Neuronal stem cell (in vitro differentiated cells): ENCODE measurements around the gene BTBD9.

ENCODE experiments used
- DNase-seq: peaks from one replicate; pipeline ENCODE4 v3.0.0-alpha.2; 2013; ENCODE audit warnings: low spot score
- H2AFZ ChIP-seq: one replicate; pipeline ENCODE4 v1.6.1; 2013; ENCODE audit warnings: mild to moderate bottlenecking, low read length, inconsistent platforms
- H2AK5ac ChIP-seq: 2 replicates; pipeline ENCODE4 v1.6.1; 2013; ENCODE audit warnings: low read depth, mild to moderate bottlenecking, inconsistent platforms, low read length, moderate library complexity, mixed read lengths
- H2BK120ac ChIP-seq: 2 replicates; pipeline ENCODE4 v1.6.1; 2013; ENCODE audit warnings: low read depth, mild to moderate bottlenecking, inconsistent platforms, low read length, moderate library complexity, mixed read lengths
- H2BK12ac ChIP-seq: one replicate; pipeline ENCODE4 v1.6.1; 2013; ENCODE audit warnings: low read length, inconsistent platforms
- H2BK15ac ChIP-seq: 2 replicates; pipeline ENCODE4 v1.6.1; 2013; ENCODE audit warnings: mild to moderate bottlenecking, low read length, inconsistent platforms, mixed read lengths
- H2BK5ac ChIP-seq: one replicate; pipeline ENCODE4 v1.6.1; 2013; ENCODE audit warnings: inconsistent platforms, mild to moderate bottlenecking, low read length, moderate library complexity
- H3K14ac ChIP-seq: one replicate; pipeline ENCODE4 v1.6.1; 2013; ENCODE audit warnings: low read length, inconsistent platforms
- H3K18ac ChIP-seq: 2 replicates; pipeline ENCODE4 v1.6.1; 2013; ENCODE audit warnings: low read length, inconsistent platforms
- H3K23ac ChIP-seq: 2 replicates; pipeline ENCODE4 v1.6.1; 2013; ENCODE audit warnings: low read depth, mild to moderate bottlenecking, mixed read lengths, low read length, inconsistent platforms; ENCODE audit not compliant: poor library complexity
- H3K27ac ChIP-seq: replicated peaks from 3 replicates; pipeline ENCODE4 v1.5.1; 2013; ENCODE audit warnings: low read length, inconsistent platforms
- H3K27me3 ChIP-seq, 3 experiments: 2 replicates each; pipeline ENCODE4 v1.6.1; 2013; ENCODE audit warnings: low read length in 3 of 3, mild to moderate bottlenecking in 2 of 3, inconsistent platforms in 1 of 3, low read depth in 1 of 3, mixed read lengths in 1 of 3, moderate library complexity in 1 of 3; ENCODE audit not compliant: control insufficient read depth in 3 of 3, insufficient read depth in 3 of 3
- H3K36me3 ChIP-seq, 2 donors: replicated peaks in 1 of 2; 2 replicates each; pipeline ENCODE4 v1.6.1; 2013; ENCODE audit warnings: low read length in 2 of 2; ENCODE audit not compliant: control insufficient read depth in 2 of 2, insufficient read depth in 2 of 2
- H3K4ac ChIP-seq: 2 replicates; pipeline ENCODE4 v1.6.1; 2013; ENCODE audit warnings: inconsistent platforms, mild to moderate bottlenecking, low read length, moderate library complexity
- H3K4me1 ChIP-seq, 2 donors: 1 replicate in 1 of 2; 2 replicates in 1 of 2; pipeline ENCODE4 v1.6.1; 2013; ENCODE audit warnings: low read length in 2 of 2, low read depth in 1 of 2; ENCODE audit not compliant: control insufficient read depth in 2 of 2, insufficient read depth in 1 of 2
- H3K4me2 ChIP-seq: one replicate; pipeline ENCODE4 v1.6.1; 2013; ENCODE audit warnings: mild to moderate bottlenecking, low read length, inconsistent platforms; ENCODE audit not compliant: insufficient read depth, poor library complexity, severe bottlenecking
- H3K4me3 ChIP-seq, 2 donors: 2 replicates each; pipeline ENCODE4 v1.5.1; 2013; ENCODE audit warnings: low read length in 2 of 2, mild to moderate bottlenecking in 2 of 2, inconsistent platforms in 1 of 2, moderate library complexity in 1 of 2
- H3K79me1 ChIP-seq: one replicate; pipeline ENCODE4 v1.6.1; 2013; ENCODE audit warnings: low read depth, mild to moderate bottlenecking, inconsistent platforms, low read length, moderate library complexity
- H3K9ac ChIP-seq: one replicate; pipeline ENCODE4 v1.6.1; 2013; ENCODE audit warnings: mild to moderate bottlenecking, low read depth, low read length, inconsistent platforms; ENCODE audit not compliant: poor library complexity
- H3K9me3 ChIP-seq, 2 donors: replicated peaks in 1 of 2; 2 replicates each; pipeline versions ENCODE3 to v1.6.1; 2013; ENCODE audit warnings: low read length in 2 of 2, mild to moderate bottlenecking in 2 of 2, inconsistent platforms in 1 of 2, low read depth in 1 of 2, mixed read lengths in 1 of 2, moderate library complexity in 1 of 2; ENCODE audit not compliant: control insufficient read depth in 2 of 2, insufficient read depth in 1 of 2
- H4K8ac ChIP-seq: one replicate; pipeline ENCODE4 v1.6.1; 2013; ENCODE audit warnings: low read depth, mild to moderate bottlenecking, inconsistent platforms, low read length, moderate library complexity
- H4K91ac ChIP-seq: one replicate; pipeline ENCODE4 v1.6.1; 2013; ENCODE audit warnings: low read length, low read depth, mild to moderate bottlenecking, inconsistent platforms; ENCODE audit not compliant: poor library complexity
- WGBS, 2 donors: extraction: QIAGEN DNeasy Blood & Tissue Kit; methylation state at CpG; one replicate each; pipeline ENCODE4 v1.1.7; 2013; ENCODE audit warnings: missing lambda C conversion rate in 2 of 2, mixed read lengths in 1 of 2; ENCODE audit not compliant: insufficient read length in 2 of 2, insufficient replicate concordance in 1 of 2; ENCODE audit errors: extremely low coverage in 2 of 2; 5-methylcytosine and 5-hydroxymethylcytosine counted together

The BTBD9 gene

GRCh38 chr6:38155621-38156204 is 484.0 kb downstream of the BTBD9 start:
- WGBS, 2 donors = no CpG with 5 or more reads among the region's 6 CpGs

GRCh38 chr6:38155144-38155543 is 484.6 kb downstream of the BTBD9 start:
- H2BK15ac ChIP-seq = no peak overlapping the region
- no peak overlapping the region for H3K4ac ChIP-seq
- H3K9ac ChIP-seq = no peak overlapping the region
- no peak overlapping the region for H3K4me3 ChIP-seq
- no peak overlapping the region for H3K4me2 ChIP-seq
- WGBS, 2 donors = no CpG with 5 or more reads among the region's 9 CpGs
- H2AFZ ChIP-seq = no peak overlapping the region
- DNase-seq = no peak
- H3K79me1 ChIP-seq = no peaks in the 10 kb centered on the region
- H3K23ac ChIP-seq = no peak overlapping the region
- H3K9me3 ChIP-seq = peaks cover 0 to 2% of the 10 kb centered on the region in 2 donors
- peaks cover 5 to 9% of the 10 kb centered on the region in 2 donors for H3K36me3 ChIP-seq
- H3K18ac ChIP-seq = no peak overlapping the region
- no peak overlapping the region for H2BK12ac ChIP-seq
- peaks cover 4 to 13% of the 10 kb centered on the region in 2 donors for H3K4me1 ChIP-seq
- H2AK5ac ChIP-seq = no peak overlapping the region
- no peak overlapping the region for H2BK120ac ChIP-seq
- no peak overlapping the region for H3K14ac ChIP-seq
- no peak overlapping the region for H4K91ac ChIP-seq
- no peak overlapping the region for H4K8ac ChIP-seq
- H3K27ac ChIP-seq = no peak overlapping the region
- H3K27me3 ChIP-seq = no peaks in the 10 kb centered on the region
- H2BK5ac ChIP-seq = no peak overlapping the region

More at GRCh38 chr6:38155621-38156204, 484.0 kb downstream of the BTBD9 start:
- Histone ChIP-seq H2BK120ac (no peak overlapping the region), H3K27me3 (no peaks in the 10 kb centered on the region), H3K27ac (no peak overlapping the region), H3K9me3 (peaks cover 0 to 2% of the 10 kb centered on the region in 2 donors), H2AFZ (no peak overlapping the region), H3K18ac (no peak overlapping the region), H3K4me1 (peaks cover 4 to 8% of the 10 kb centered on the region in 2 donors), H3K23ac (no peak overlapping the region), H3K4ac (no peak overlapping the region), H2BK5ac (no peak overlapping the region), H2AK5ac (no peak overlapping the region), H3K36me3 (peaks cover 5 to 9% of the 10 kb centered on the region in 2 donors), H2BK12ac (no peak overlapping the region), H3K4me2 (no peak overlapping the region), H3K14ac (no peak overlapping the region), H4K91ac (no peak overlapping the region), H4K8ac (no peak overlapping the region), H3K9ac (no peak overlapping the region), H2BK15ac (no peak overlapping the region), H3K79me1 (no peaks in the 10 kb centered on the region), H3K4me3 (no peak overlapping the region)
- DNase-seq = no peak

- Histone ChIP-seq H2BK5ac (no peak overlapping the region), H2BK120ac (no peak overlapping the region)
- no CpG with 5 or more reads among the region's 8 CpGs for WGBS, 2 donors
Observed at GRCh38 chr6:38154731-38155130, 485.0 kb downstream of the BTBD9 start.

GRCh38 chr6:38153798-38154345 is 485.9 kb downstream of the BTBD9 start:
- Histone ChIP-seq H3K4ac (no peak overlapping the region), H2AFZ (no peak overlapping the region), H3K36me3 (peaks cover 5 to 9% of the 10 kb centered on the region in 2 donors), H3K18ac (no peak overlapping the region), H3K79me1 (no peaks in the 10 kb centered on the region), H2AK5ac (no peak overlapping the region), H2BK120ac (no peak overlapping the region), H2BK5ac (no peak overlapping the region), H3K4me3 (no peak overlapping the region), H3K14ac (no peak overlapping the region), H3K4me1 (peaks cover 4 to 24% of the 10 kb centered on the region in 2 donors), H3K4me2 (no peak overlapping the region), H2BK12ac (no peak overlapping the region), H3K23ac (no peak overlapping the region), H3K9ac (no peak overlapping the region), H3K9me3 (no peaks in the 10 kb centered on the region), H3K27ac (no peak overlapping the region), H4K91ac (no peak overlapping the region), H2BK15ac (no peak overlapping the region), H3K27me3 (no peaks in the 10 kb centered on the region), H4K8ac (no peak overlapping the region)
- no CpG with 5 or more reads among the region's 16 CpGs for WGBS, 2 donors
- no peak for DNase-seq

More at GRCh38 chr6:38154731-38155130, 485.0 kb downstream of the BTBD9 start:
- no peaks in the 10 kb centered on the region for H3K27me3 ChIP-seq
- H3K4me1 ChIP-seq = peaks cover 4 to 17% of the 10 kb centered on the region in 2 donors
- H3K4me2 ChIP-seq = no peak overlapping the region
- no peak overlapping the region for H3K23ac ChIP-seq
- no peak overlapping the region for H3K18ac ChIP-seq
- peaks cover 5 to 9% of the 10 kb centered on the region in 2 donors for H3K36me3 ChIP-seq
- H3K27ac ChIP-seq = no peak overlapping the region
- H3K9ac ChIP-seq = no peak overlapping the region
- H3K79me1 ChIP-seq = no peaks in the 10 kb centered on the region
- H3K9me3 ChIP-seq = peaks cover 0 to 2% of the 10 kb centered on the region in 2 donors
- no peak overlapping the region for H2BK15ac ChIP-seq
- H3K14ac ChIP-seq = no peak overlapping the region
- no peak for DNase-seq
- no peak overlapping the region for H2AK5ac ChIP-seq
- H2AFZ ChIP-seq = no peak overlapping the region
- H4K8ac ChIP-seq = peak overlapping the region; percentile 96
- no peak overlapping the region for H3K4me3 ChIP-seq
- H3K4ac ChIP-seq = no peak overlapping the region
- H2BK12ac ChIP-seq = no peak overlapping the region
- no peak overlapping the region for H4K91ac ChIP-seq
